IPS-11a (cell line): Measurements from ENCODE around the gene SATB1.

ENCODE experiments used
- H3K4me3 ChIP-seq: one replicate; pipeline ENCODE4 v1.5.1; 2013; ENCODE audit warnings: low read depth, low read length, control low read depth

Gene SATB1

DNA sequence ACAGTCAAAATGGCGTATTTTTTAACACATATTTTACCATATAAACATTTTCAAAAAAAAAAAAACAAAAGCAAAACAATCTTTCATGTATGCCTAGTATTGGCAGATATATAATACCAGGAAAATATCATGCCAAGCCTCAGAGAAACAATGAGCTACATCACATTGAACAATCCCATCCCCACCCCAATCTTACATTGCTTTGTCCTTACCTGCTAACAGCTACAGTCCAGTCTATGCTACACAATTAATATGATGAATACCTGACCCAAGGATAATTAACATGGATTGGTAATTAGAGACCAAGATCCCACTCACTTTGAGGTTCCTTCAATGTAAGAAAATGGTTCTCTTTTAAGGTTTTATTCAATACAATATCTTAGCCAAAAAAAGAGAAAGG is 7.6 kb upstream of the SATB1 start:
- H3K4me3 ChIP-seq: no peak overlapping the region

- no peak overlapping the region for H3K4me3 ChIP-seq
These were observed 6.1 kb upstream of the SATB1 start for GRCh38 chr3:18431266-18431665.

- H3K4me3 ChIP-seq: no peak overlapping the region
These were observed 4.0 kb upstream of the SATB1 start for GRCh38 chr3:18428991-18429745.

GRCh38 chr3:18428036-18428435 is 2.9 kb upstream of the SATB1 start:
- no peak overlapping the region for H3K4me3 ChIP-seq

DNA sequence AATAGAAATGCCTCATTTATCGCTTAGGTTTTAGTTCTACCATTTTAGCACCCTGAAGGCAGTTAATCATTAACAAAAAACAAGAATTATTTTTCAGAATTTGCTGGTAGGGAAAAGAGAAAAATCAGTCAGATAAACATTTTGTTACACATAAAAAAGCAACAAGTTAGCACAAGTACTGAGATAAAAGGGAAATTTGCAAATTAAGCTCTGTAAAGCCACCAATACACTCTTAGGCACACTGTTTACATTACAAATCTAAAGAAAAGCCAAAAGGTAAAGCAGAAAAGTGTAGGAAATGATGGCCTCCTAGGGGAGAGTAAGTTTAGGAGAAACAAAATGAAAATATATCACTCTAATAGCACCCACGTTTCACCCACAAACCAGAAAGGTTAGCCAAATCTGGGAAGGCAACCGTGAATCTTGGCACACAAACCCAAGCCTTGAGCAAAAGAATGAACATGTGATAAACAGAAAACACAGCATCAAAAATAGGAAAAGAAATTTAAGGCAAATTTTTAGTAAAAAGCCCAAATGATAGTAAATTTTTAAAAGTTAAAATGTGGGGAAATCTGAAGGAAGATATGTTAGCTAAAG is 1.6 kb upstream of the SATB1 start:
- H3K4me3 ChIP-seq: no peak overlapping the region

DNA sequence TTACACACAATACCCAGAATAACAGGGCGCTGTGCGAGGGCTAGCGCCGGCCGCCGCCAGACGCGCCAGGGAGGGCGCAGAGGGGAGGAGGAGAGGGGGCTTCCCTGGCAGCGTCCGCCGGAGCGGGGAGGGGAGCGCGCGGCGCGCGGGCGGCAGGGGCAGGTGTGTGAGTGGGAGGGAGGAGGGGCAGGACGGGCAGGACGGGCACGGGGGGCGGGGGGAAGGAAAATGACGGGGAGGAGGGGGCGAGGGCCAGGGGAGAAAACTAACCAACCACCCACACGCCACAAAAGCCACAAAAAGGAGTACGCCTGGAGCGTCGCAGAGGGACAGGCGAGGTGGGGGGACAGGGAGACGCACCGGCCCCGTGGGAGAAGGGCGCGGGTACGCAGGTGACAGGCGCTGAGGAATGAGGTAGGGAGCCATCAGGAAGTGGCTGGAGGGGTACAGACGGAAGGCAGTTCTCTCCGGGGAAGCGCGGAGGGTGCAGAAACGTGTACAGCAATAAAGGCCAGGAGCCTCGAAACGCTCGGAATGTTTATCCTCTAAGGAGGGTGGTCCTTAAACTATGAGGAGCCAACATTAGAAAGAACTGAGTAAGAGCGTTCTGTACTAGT is 610 bp upstream of the SATB1 start:
- peak overlapping the region; percentile 84 for H3K4me3 ChIP-seq

GRCh38 chr3:18424213-18424728 is 868 bp downstream of the SATB1 start:
- H3K4me3 ChIP-seq: peak overlapping the region; percentile 73

GRCh38 chr3:18423401-18424212 is 1.5 kb downstream of the SATB1 start:
- H3K4me3 ChIP-seq: peak overlapping the region; percentile 73

DNA sequence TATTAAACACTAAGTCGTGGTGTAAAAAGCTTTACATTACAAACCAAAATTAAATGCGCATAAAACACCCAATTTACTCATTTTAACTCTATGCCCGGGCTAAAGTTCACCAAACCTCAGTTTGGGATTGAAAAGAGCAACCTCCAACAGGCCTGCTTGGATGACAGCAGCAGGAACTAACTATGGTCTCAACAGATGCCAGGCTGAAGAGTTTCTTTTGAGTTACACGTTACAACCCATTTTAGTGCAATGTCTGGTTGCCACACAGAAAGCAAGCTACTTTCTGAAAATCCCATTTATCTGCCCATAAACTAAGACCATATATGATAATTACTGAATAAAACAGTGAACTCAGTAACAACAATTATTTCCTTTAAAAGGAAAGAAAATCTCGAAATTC is 2.2 kb downstream of the SATB1 start:
- peak overlapping the region; percentile 73 for H3K4me3 ChIP-seq

DNA sequence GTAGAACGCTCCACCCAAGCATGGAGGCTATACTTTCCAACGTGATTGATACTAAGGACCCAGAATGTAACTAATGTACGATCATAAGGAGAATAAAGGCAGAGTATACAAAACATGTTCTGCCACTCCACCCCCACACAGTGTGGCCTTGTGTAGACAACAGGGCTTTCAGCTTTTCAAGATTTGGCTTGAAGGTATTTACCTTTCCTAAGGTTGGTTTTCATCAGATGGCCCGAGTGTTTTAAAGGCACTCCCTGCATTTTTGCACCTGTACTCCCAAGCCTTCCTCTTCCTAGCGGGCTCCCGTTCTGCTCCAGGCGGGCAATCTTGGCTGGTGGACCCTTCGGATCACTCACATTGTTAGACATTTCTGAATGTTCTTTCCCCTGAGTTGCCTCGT is 4.6 kb downstream of the SATB1 start:
- no peak overlapping the region for H3K4me3 ChIP-seq

DNA sequence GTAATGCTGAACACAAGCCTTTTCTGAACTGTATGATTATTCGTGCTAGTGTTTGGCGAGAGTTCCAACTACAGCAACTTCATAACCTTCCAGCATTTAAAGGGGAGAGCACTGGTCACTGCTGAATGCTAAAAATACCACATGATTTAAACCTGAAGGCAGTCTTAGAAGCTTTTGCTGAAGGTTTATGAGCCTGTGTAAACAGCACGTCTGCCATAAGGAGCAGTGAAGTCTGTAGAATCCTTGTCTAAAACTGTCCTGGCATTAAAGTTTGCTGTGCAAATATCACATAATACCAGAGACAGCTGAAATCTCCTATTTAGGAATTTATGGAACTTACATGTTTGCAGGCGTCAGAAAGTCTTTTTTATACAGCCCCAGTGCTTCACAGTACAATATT is 5.9 kb downstream of the SATB1 start:
- no peak overlapping the region for H3K4me3 ChIP-seq

DNA sequence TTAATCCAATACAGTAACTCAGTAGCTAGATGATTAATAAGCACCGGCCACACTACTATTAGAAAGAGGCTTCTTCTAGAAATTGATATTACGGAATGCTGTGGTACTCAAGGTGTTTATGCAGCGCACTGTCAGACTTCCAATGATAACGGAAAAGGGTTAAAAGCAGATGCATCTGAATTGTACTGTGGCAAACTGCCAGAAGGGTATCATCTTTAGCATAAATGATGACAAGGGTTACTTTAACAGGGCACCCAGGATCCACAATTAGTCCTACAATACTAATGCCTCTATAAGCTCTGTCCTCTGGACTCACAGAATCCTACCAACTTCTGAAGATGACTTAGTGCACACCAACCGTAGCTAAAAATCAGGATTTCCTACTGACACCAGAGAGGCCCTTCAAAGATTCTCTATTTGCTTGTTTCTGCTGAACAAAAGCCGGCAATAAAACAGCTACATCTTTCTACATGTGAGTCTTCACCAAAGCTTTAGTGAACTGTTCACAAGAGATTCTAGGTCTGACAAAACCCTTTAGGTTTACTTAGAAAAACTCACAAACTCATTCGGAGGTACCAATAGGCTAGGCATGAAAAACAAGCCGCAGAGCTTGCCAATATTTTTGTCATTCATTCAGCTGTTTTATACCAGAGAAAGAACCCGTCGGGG is 7.1 kb downstream of the SATB1 start:
- H3K4me3 ChIP-seq: no peak overlapping the region

DNA sequence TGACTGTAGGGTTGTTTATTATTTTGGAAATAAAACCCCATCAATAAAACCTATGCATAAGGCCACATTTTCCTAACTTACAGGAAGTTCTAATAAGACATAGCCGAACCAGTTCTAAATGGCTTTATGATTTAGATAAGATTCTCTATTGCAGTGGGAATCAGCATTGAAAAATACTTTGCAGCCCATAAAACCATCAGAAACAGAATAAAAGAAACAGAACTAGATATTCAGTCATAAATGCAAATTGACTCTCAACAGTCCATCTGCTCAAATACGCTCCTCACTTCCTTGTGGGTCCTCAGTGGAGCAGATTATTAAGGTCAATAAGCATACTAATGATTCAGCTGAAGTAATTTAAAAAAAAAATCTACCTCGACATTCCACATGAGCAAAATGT is 8.8 kb downstream of the SATB1 start:
- no peak overlapping the region for H3K4me3 ChIP-seq

DNA sequence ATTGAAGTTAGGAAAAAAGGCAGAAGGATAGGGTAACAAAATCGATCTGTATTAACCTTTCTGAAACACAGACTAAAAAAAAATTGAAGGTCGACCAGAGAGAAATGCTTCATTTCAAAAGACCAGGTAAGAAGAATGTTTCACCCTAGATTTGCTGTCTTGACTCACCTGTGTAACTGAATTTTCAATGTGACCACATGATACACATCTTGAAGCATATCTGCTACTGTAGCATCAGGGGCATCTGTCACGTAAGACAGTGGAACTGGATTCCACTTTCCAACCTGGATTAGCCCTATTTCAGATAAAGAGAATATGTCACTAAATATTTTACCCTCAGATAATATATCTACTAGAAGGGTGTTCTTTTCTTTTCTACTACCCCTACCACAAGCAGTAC is 9.3 kb downstream of the SATB1 start:
- no peak overlapping the region for H3K4me3 ChIP-seq

GRCh38 chr3:18415167-18415566 is 10.0 kb downstream of the SATB1 start:
- H3K4me3 ChIP-seq: no peak overlapping the region

GRCh38 chr3:18412684-18413083 is 12.5 kb downstream of the SATB1 start:
- H3K4me3 ChIP-seq: no peak overlapping the region

- H3K4me3 ChIP-seq: no peak overlapping the region
These were observed 13.6 kb downstream of the SATB1 start for GRCh38 chr3:18411541-18411940.

GRCh38 chr3:18410205-18410604 is 14.9 kb downstream of the SATB1 start:
- no peak overlapping the region for H3K4me3 ChIP-seq

DNA sequence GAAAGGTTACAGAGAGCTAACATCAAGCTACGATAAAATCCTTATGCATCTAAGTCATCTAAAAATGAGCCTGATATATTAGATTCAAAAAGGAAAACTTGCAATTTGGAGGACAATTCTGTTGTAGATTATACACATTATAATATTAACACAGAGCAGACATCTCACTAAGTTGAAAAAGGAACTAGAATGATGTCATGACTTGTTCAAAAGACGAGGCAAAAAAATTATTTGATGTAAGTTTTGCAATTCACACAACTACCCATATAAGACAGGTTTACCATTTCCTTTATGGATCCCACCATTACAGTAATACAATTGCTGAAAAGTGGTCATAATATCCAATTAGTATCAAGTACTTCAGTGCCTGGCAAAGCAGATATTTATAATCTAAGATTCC is 15.9 kb downstream of the SATB1 start:
- no peak overlapping the region for H3K4me3 ChIP-seq

DNA sequence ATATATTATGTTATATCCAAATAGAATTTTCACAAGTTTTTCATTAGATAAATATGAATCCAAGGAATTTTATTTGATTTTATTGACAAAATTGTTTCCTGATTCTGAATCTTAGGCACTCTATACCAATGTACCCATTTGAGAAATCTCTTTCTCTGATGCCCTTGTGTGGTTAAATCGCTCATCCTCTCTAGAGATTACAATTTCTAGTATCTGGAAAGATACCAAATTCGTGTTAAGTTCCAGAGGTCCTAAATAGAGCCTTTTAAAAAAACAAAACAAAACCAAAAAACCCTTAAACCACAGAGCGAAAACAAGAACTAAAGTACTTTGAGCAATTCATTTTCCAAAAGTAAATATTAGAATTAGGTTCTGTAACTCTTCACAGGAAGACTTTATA is 20.0 kb downstream of the SATB1 start:
- no peak overlapping the region for H3K4me3 ChIP-seq

DNA sequence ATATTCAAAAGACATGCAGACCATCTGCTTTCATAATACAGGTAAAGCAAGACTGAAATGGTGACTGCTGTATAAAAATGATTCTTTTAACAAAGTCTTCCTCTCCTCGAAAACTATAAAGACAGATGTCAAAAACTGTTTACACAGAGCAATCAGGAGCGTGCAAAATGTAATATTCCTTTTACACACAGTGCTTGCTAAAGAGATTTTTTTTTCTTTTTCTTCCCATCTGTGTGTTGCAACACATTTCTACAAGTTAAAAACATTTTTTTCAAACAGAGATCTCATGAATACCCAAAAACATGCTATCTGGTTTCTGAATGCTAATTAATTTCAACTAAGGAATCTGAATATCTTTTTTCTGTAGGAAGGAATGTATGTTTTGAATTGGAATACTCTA is 22.1 kb downstream of the SATB1 start:
- no peak overlapping the region for H3K4me3 ChIP-seq
